Measurements from ENCODE around the gene PAQR9. TPM values are rescaled to one million over a fixed set of nuclear protein-coding genes. Genes with fewer than 3 reads are reported as not detected.

Gene PAQR9
- total RNA-seq, 1 donor from 2014 or later = not detected

DNA sequence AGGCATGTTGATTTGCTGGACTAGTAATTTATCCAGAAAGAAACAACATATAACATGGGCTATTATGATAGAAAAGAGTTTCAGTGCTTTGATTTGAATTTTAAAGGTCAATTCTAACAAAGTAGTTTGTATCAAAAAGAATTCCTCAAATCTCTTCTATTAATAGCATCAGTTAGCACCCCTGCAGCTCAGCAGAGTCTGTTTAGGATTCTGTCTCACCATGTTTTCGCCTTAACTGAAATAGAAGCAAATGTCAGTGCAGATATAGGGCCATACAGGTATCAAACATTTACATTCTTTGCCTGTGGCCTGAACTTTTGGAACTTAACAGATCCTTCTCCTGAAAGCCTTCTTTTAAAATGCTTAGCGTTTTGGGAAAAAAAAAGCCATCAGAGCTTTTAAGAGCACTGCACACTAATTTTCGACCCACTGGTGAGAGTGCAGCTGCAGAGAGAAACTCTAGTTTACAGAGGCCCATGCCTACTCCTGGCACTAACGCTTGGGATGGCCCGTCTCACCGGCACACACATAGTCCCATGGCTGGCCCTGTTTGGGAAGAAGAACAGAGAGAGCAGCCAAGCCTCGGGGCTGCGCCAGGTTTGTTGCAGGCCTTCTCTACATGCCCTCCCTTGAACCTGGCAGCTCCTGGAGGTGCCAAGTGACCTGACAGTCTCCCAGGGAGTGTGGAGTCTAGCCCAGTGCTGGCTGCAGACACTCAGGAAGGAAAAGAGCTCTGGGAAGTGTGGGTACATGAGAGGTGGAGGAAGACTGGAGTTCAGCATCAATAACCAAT lies 9.9 kb upstream of the PAQR9 start:
- DNase-seq (ENCODE audit: extremely low spot score, unreplicated experiment) = no peak
- no peak overlapping the region for H3K4me3 Mint-ChIP-seq (ENCODE audit: unreplicated experiment)
- no peaks in the 10 kb centered on the region for H3K9me3 Mint-ChIP-seq (ENCODE audit: unreplicated experiment)
- H3K27ac Mint-ChIP-seq (ENCODE audit: unreplicated experiment) = no peak overlapping the region
- peaks cover 13% of the 10 kb centered on the region for H3K4me1 Mint-ChIP-seq (ENCODE audit: unreplicated experiment)
- TF ChIP-seq, protein P1, sequence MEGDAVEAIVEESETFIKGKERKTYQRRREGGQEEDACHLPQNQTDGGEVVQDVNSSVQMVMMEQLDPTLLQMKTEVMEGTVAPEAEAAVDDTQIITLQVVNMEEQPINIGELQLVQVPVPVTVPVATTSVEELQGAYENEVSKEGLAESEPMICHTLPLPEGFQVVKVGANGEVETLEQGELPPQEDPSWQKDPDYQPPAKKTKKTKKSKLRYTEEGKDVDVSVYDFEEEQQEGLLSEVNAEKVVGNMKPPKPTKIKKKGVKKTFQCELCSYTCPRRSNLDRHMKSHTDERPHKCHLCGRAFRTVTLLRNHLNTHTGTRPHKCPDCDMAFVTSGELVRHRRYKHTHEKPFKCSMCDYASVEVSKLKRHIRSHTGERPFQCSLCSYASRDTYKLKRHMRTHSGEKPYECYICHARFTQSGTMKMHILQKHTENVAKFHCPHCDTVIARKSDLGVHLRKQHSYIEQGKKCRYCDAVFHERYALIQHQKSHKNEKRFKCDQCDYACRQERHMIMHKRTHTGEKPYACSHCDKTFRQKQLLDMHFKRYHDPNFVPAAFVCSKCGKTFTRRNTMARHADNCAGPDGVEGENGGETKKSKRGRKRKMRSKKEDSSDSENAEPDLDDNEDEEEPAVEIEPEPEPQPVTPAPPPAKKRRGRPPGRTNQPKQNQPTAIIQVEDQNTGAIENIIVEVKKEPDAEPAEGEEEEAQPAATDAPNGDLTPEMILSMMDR (IDR thresholded peaks at IDR 0.05) = no peak
- peaks cover 7% of the 10 kb centered on the region for H3K27me3 Mint-ChIP-seq (ENCODE audit: unreplicated experiment)
- H3K36me3 Mint-ChIP-seq (ENCODE audit: unreplicated experiment) = no peaks in the 10 kb centered on the region

DNA sequence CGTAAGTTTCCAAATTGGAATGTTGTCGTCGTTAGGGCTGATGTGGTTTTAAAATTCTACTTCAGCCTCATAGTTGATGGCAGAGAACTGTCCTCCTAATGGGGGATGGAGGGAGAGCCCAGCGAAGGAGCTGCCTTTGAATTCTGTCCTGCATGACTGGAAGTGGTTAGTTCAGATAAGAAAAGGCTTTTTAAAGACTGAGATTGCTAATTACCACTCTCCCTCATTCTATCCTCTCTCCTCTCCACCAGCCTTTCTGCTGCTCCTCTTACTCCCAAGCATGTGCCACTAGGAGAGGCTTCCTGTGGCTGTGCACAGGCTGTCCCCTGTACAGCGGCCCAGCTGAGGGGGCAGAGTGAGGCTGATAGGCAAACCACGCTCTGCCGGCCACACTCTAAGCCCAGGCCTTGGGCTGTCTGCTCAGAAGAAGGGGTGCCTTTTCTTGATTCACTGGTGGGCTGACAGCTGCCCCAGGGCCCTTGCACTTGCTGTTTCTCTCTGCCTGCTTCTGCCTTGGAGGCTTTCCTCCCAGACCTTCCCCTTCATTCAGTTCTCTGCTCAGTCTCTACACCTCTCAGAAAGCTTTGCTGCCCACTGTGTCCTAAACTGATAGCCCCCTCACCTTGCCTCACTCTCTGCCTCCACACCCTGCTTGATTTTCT lies 8.7 kb upstream of the PAQR9 start:
- Mint-ChIP-seq H3K4me1 (ENCODE audit: unreplicated experiment) (peaks cover 12% of the 10 kb centered on the region), H3K4me3 (ENCODE audit: unreplicated experiment) (no peak overlapping the region), H3K27me3 (ENCODE audit: unreplicated experiment) (peaks cover 7% of the 10 kb centered on the region), H3K27ac (ENCODE audit: unreplicated experiment) (no peak overlapping the region), H3K36me3 (ENCODE audit: unreplicated experiment) (no peaks in the 10 kb centered on the region), H3K9me3 (ENCODE audit: unreplicated experiment) (no peaks in the 10 kb centered on the region)
- DNase-seq (ENCODE audit: extremely low spot score, unreplicated experiment) = no peak
- TF ChIP-seq, protein P1 (IDR thresholded peaks at IDR 0.05) = no peak

DNA sequence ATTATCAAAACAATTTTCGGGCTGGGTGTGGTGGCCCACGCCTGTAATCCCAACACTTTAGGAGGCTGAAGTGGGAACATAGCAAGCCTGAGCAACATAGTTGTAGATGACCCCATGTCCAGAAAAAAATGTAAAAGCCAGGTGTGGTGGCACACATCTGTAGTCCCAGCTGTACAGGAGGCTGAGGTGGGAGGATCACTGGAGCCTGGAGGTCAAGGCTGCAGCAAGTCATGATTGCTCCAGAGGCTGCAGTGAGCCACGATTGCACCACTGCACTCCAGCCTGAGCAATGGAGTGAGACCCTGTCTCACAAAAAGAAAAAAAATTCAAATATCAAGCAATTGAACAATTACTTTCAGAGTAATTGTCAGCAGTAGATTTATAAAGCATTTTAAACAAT lies 8.0 kb upstream of the PAQR9 start:
- no peaks in the 10 kb centered on the region for H3K36me3 Mint-ChIP-seq (ENCODE audit: unreplicated experiment)
- TF ChIP-seq, protein P1 (IDR thresholded peaks at IDR 0.05) = no peak
- no peak for DNase-seq (ENCODE audit: extremely low spot score, unreplicated experiment)
- H3K27me3 Mint-ChIP-seq (ENCODE audit: unreplicated experiment) = peaks cover 14% of the 10 kb centered on the region
- H3K4me1 Mint-ChIP-seq (ENCODE audit: unreplicated experiment) = peaks cover 4% of the 10 kb centered on the region
- no peak overlapping the region for H3K4me3 Mint-ChIP-seq (ENCODE audit: unreplicated experiment)
- H3K9me3 Mint-ChIP-seq (ENCODE audit: unreplicated experiment) = no peaks in the 10 kb centered on the region
- no peak overlapping the region for H3K27ac Mint-ChIP-seq (ENCODE audit: unreplicated experiment)

DNA sequence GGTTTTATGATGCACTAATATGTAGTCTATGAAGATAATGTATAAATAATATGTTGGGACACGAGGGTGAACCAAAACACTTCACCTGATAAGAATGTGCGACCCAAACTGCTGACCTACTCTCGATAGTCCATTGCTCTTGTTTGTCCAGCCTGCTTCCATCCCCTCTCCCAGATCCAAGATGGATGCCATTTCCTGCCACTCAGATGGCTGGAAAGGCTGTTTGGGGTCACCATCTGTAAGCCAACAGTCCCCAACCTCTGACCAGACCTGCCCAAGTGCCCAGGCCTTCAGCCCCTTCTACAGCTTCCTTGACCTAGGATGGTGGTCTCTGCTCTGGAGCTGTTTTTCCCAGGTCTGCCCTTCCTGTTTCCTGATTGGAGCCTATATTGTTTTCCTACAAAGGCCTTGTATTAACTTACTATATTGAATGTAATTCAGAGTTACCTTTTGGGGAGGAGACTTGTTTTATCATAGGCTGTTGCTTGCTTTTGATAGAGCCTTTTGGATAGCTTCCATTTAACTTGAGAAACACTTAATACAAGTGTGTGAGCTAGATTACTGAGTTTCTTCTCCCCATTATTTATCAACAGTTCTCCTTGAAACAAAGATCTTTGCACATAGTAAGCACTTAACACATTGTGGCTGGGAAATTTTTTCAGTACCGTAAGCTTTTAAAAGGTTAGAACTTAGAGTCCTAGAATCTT lies 5.0 kb upstream of the PAQR9 start:
- Mint-ChIP-seq H3K27me3 (ENCODE audit: unreplicated experiment) (peaks cover 26% of the 10 kb centered on the region), H3K27ac (ENCODE audit: unreplicated experiment) (no peak overlapping the region), H3K4me1 (ENCODE audit: unreplicated experiment) (peaks cover 5% of the 10 kb centered on the region), H3K4me3 (ENCODE audit: unreplicated experiment) (no peak overlapping the region), H3K9me3 (ENCODE audit: unreplicated experiment) (no peaks in the 10 kb centered on the region), H3K36me3 (ENCODE audit: unreplicated experiment) (no peaks in the 10 kb centered on the region)
- no peak for DNase-seq (ENCODE audit: extremely low spot score, unreplicated experiment)
- TF ChIP-seq, protein P1 (IDR thresholded peaks at IDR 0.05) = no peak

DNA sequence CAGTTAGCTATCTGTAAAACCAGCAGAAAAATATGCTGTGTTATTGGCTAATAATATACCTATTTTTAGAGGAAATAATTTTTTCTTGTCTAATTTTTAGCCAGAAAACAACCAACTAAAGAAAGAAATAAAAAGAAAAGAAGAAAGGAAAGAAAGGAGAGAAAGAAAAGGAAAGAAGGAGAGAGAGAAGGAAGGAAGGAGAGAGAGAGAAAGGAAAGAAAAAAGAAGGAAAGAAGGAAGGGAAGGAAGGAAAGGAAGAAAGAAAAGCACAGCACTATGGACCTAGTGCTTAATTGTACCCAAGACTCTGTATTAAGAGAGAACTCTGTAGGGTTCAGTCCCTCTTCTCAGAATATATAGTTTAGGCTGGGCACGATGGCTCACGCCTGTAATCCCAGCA lies 3.3 kb upstream of the PAQR9 start:
- peaks cover 37% of the 10 kb centered on the region for H3K27me3 Mint-ChIP-seq (ENCODE audit: unreplicated experiment)
- H3K27ac Mint-ChIP-seq (ENCODE audit: unreplicated experiment) = no peak overlapping the region
- H3K36me3 Mint-ChIP-seq (ENCODE audit: unreplicated experiment) = no peaks in the 10 kb centered on the region

More for the DNA sequence above, 3.3 kb upstream of the PAQR9 start:
- Mint-ChIP-seq H3K4me3 (ENCODE audit: unreplicated experiment) (no peak overlapping the region), H3K9me3 (ENCODE audit: unreplicated experiment) (no peaks in the 10 kb centered on the region), H3K4me1 (ENCODE audit: unreplicated experiment) (peaks cover 10% of the 10 kb centered on the region)
- no peak for DNase-seq (ENCODE audit: extremely low spot score, unreplicated experiment)
- TF ChIP-seq, protein P1 (IDR thresholded peaks at IDR 0.05) = no peak

Measured in osteocyte (in vitro differentiated cells).